Activated T-helper 2 cell treated with anti-CD3 and anti-CD28 coated beads, Interferon-gamma antibody, Interleukin-2, Interleukin-4, amounts not matched to agents 10 μg/mL and 5 μg/mL and 100 μg/mL, durations not matched to agents 14 hours and 24 hours and 36 hours (primary cell): ENCODE measurements around the gene RFXAP. TPM values are rescaled to one million over a fixed set of nuclear protein-coding genes. Genes with fewer than 3 reads are reported as not detected.
A peak's percentile ranks its signal among the peaks of the same experiment; 100 is the strongest.

Experiments used
- DNase-seq: peaks from one replicate; pipeline ENCODE4 v3.0.0; 2021; ENCODE audit warnings: low spot score
- H3K27ac Mint-ChIP-seq: one replicate; pipeline ENCODE4 v1.8.0; 2021; ENCODE audit warnings: mixed read lengths
- H3K27me3 Mint-ChIP-seq: one replicate; pipeline ENCODE4 v1.8.0; 2021; ENCODE audit warnings: low read depth, mixed read lengths
- H3K36me3 Mint-ChIP-seq: one replicate; pipeline ENCODE4 v1.8.0; 2021; ENCODE audit warnings: low read depth, mixed read lengths
- H3K4me1 Mint-ChIP-seq: one replicate; pipeline ENCODE4 v1.8.0; 2021; ENCODE audit warnings: low read depth, mixed read lengths
- H3K4me3 Mint-ChIP-seq: one replicate; pipeline ENCODE4 v1.8.0; 2021; ENCODE audit warnings: low read depth, mild to moderate bottlenecking, moderate library complexity, mixed read lengths
- H3K9me3 Mint-ChIP-seq: one replicate; pipeline ENCODE4 v1.8.0; 2021; ENCODE audit warnings: mixed read lengths
- intact Hi-C: fragments of 100-400 bp; cut with micrococcal nuclease; formaldehyde crosslinking; loops from one replicate; pipeline ENCODE4 v1.15.1; 2023
- total RNA-seq: library from RNA; stranded (reverse); gene quantifications from 2 replicates; pipeline ENCODE4 v1.2.3, GENCODE V29; 2022

RFXAP gene
- total RNA-seq, 1 donor from 2014 or later = 10.6 TPM

DNA sequence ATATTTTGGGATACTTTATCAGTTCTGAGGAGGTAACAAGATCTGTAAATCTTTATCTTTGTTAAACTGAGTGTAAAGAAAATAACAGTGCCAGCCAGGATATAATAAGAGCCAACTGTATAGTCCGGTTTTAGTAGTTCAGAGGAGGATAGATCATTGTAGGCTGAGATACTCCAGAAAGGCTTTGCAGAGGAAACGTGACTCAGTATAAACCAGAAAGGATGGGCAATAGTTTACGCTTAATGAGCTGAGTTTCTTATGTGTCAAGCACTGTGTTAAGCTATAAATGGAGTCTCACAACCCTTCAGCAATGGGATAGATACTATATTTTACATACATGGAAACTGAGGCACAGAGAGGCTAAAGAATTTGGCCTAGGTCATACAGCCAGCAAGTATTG lies 3.8 kb downstream of the RFXAP start:
- H3K27ac Mint-ChIP-seq = no peak overlapping the region
- intact Hi-C loops = no loop called here
- H3K4me3 Mint-ChIP-seq = peak overlapping the region; percentile 39
- H3K9me3 Mint-ChIP-seq = no peaks in the 10 kb centered on the region
- H3K4me1 Mint-ChIP-seq = peaks cover 50% of the 10 kb centered on the region
- peaks cover 35% of the 10 kb centered on the region for H3K36me3 Mint-ChIP-seq
- H3K27me3 Mint-ChIP-seq = no peaks in the 10 kb centered on the region
- DNase-seq = no peak

DNA sequence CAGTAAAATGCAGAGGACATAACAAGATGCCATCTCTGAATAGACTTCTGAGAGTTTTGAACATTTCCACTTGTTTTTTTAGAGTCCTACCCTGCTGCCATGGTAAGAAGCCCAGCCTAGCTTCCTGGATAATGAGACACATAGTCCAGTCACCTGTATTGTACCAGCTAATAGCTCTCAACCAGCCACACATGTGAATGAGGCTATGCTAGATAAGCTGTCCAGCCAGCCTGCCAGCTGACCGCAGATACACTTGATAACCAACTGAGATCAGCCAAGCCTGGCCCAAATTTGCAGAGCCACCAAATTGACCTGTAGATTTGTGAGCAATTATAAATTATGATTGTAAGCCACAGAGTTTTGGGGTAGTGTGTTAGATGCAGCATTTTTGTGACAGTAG lies 10.7 kb downstream of the RFXAP start:
- Mint-ChIP-seq H3K4me1 (peaks cover 8% of the 10 kb centered on the region), H3K9me3 (no peaks in the 10 kb centered on the region), H3K27ac (no peak overlapping the region), H3K36me3 (peaks cover 36% of the 10 kb centered on the region), H3K27me3 (no peaks in the 10 kb centered on the region), H3K4me3 (no peak overlapping the region)
- intact Hi-C loops = no loop called here
- no peak for DNase-seq

DNA sequence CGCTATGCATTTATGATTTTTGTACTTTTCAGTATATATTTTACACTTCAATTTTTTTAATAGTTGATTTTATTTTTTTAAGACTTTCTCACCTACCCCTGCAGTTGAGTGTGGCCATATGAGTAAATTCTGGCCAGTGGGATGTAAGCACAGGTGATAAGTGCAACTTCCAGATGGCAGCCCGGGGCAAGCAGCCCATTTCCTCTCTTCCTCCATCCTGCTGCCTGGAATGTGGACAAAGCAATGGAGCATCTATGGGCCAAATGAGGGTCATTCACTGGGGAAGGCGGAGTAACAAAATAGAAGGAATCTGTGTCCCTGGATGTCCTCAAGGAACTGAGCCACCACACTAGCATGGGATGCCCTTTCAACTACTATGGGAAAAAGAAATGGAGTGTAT lies 12.3 kb downstream of the RFXAP start:
- H3K36me3 Mint-ChIP-seq = peaks cover 32% of the 10 kb centered on the region
- intact Hi-C loops = no loop called here
- no peak for DNase-seq
- peaks cover 8% of the 10 kb centered on the region for H3K4me1 Mint-ChIP-seq
- no peak overlapping the region for H3K27ac Mint-ChIP-seq
- no peaks in the 10 kb centered on the region for H3K9me3 Mint-ChIP-seq
- no peaks in the 10 kb centered on the region for H3K27me3 Mint-ChIP-seq
- no peak overlapping the region for H3K4me3 Mint-ChIP-seq

GRCh38 chr13:36834299-36834698 lies 15.3 kb downstream of the RFXAP start:
- no peaks in the 10 kb centered on the region for H3K27me3 Mint-ChIP-seq
- H3K4me3 Mint-ChIP-seq = no peak overlapping the region
- no peak overlapping the region for H3K27ac Mint-ChIP-seq
- no peak for DNase-seq
- H3K9me3 Mint-ChIP-seq = no peaks in the 10 kb centered on the region
- intact Hi-C loops = loop anchor here (2.0 kb wide), 1 partner anchor 13 kb away; no protein-coding TSS in a partner anchor
- H3K36me3 Mint-ChIP-seq = peaks cover 16% of the 10 kb centered on the region
- peaks cover 9% of the 10 kb centered on the region for H3K4me1 Mint-ChIP-seq

DNA sequence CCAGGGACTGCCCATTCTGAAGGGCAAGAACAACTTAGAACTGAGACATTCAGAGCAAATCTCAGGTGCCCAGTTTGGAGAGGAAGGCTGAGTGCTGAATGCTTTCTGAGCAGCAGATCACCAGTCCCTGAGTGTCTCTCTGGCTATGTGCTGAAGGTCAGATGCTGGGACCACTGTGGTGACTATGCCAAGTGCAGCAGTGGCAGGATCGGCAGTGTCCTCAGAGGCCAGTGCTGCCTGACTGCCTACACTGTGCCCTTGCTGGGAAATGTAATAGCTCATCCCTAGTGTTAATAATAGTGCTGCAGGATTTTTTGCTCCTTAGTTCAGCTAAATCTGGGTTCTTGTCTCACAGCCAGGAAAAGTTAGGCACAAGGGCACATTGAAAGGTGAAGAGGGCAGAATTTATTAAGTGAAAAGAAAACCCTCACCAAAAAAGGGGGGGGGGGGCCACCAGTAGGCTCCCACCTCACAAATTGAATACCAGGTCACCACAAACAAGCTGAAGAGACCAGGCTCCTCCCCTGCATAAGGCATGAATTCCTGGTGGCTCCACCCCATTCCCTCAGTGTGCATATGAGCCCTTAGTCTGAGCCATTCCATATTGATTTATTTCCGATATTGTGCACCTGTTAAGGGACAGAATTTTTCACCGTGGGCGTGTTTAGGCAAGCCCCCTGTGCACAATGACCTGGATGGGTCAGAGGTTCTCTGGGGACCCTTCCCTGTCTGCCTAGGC lies 18.5 kb downstream of the RFXAP start:
- H3K27ac Mint-ChIP-seq = no peak overlapping the region
- H3K4me3 Mint-ChIP-seq = no peak overlapping the region
- DNase-seq = no peak
- H3K4me1 Mint-ChIP-seq = peaks cover 12% of the 10 kb centered on the region
- intact Hi-C loops = no loop called here
- H3K36me3 Mint-ChIP-seq = peaks cover 7% of the 10 kb centered on the region
- H3K9me3 Mint-ChIP-seq = no peaks in the 10 kb centered on the region
- no peaks in the 10 kb centered on the region for H3K27me3 Mint-ChIP-seq

GRCh38 chr13:36839281-36839680 lies 20.3 kb downstream of the RFXAP start:
- no peaks in the 10 kb centered on the region for H3K9me3 Mint-ChIP-seq
- no peak overlapping the region for H3K27ac Mint-ChIP-seq
- peaks cover 10% of the 10 kb centered on the region for H3K4me1 Mint-ChIP-seq
- intact Hi-C loops = no loop called here
- peaks cover 7% of the 10 kb centered on the region for H3K36me3 Mint-ChIP-seq
- no peaks in the 10 kb centered on the region for H3K27me3 Mint-ChIP-seq
- no peak for DNase-seq
- no peak overlapping the region for H3K4me3 Mint-ChIP-seq

DNA sequence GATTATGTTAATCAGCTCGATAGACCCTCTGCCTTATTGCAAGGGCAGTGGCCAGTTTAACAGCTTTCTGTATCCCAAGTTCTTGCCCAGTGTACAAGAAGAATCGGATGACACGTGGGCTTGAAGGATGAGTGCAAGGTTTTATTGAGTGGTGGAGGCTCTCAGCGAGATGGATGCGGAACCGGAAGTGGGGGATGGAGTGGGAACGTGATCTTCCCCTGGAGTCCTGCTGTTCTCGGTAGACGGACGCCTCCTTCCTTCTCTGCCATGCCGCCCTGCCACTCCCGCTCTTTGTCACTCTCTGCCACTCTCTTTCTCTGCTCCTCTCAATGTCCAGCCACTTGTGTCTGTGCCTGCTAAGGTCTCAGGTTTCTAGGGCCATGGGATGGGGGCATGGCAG lies 21.0 kb downstream of the RFXAP start:
- no peak overlapping the region for H3K27ac Mint-ChIP-seq

GRCh38 chr13:36840718-36841250 lies 21.8 kb downstream of the RFXAP start:
- intact Hi-C loops = no loop called here
- Mint-ChIP-seq H3K36me3 (peaks cover 3% of the 10 kb centered on the region), H3K4me1 (peaks cover 6% of the 10 kb centered on the region), H3K27ac (no peak overlapping the region), H3K4me3 (no peak overlapping the region), H3K27me3 (no peaks in the 10 kb centered on the region), H3K9me3 (no peaks in the 10 kb centered on the region)
- DNase-seq = no peak

More for the DNA sequence above, 21.0 kb downstream of the RFXAP start:
- Mint-ChIP-seq H3K4me1 (peaks cover 8% of the 10 kb centered on the region), H3K36me3 (peaks cover 6% of the 10 kb centered on the region), H3K4me3 (no peak overlapping the region), H3K9me3 (no peaks in the 10 kb centered on the region), H3K27me3 (no peaks in the 10 kb centered on the region)
- intact Hi-C loops = no loop called here
- DNase-seq = no peak

DNA sequence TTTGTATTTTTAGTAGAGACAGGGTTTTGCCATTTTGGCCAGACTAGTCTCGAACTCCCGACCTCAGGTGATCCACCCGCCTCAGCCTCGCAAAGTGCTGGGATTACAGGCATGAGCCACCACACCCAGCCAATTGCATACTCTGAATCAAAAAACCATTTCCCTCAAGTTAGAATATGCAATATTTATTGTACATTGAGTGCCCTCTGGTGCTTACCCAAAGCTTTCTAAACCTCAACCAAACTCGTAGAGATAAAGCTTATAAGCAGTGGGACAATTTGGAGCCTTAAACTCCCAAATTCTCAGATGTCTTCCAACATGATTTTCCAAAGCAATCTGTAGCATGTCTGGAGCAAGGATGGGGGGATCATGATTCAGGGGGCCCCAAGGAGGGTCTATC lies 22.4 kb downstream of the RFXAP start:
- no peak overlapping the region for H3K27ac Mint-ChIP-seq
- H3K9me3 Mint-ChIP-seq = no peaks in the 10 kb centered on the region
- no peak overlapping the region for H3K4me3 Mint-ChIP-seq
- DNase-seq = no peak
- intact Hi-C loops = no loop called here
- H3K36me3 Mint-ChIP-seq = peaks cover 3% of the 10 kb centered on the region
- H3K4me1 Mint-ChIP-seq = peaks cover 6% of the 10 kb centered on the region
- no peaks in the 10 kb centered on the region for H3K27me3 Mint-ChIP-seq

- intact Hi-C loops = no loop called here
- DNase-seq = no peak
- Mint-ChIP-seq H3K9me3 (no peaks in the 10 kb centered on the region), H3K4me3 (no peak overlapping the region), H3K27me3 (no peaks in the 10 kb centered on the region), H3K4me1 (no peaks in the 10 kb centered on the region), H3K36me3 (peaks cover 3% of the 10 kb centered on the region), H3K27ac (no peak overlapping the region)
Observed at GRCh38 chr13:36847606-36848005, 28.6 kb downstream of the RFXAP start.

GRCh38 chr13:36848199-36848982 lies 29.4 kb downstream of the RFXAP start:
- intact Hi-C loops = no loop called here
- peaks cover 3% of the 10 kb centered on the region for H3K36me3 Mint-ChIP-seq
- H3K4me1 Mint-ChIP-seq = no peaks in the 10 kb centered on the region
- no peaks in the 10 kb centered on the region for H3K27me3 Mint-ChIP-seq
- H3K27ac Mint-ChIP-seq = no peak overlapping the region
- H3K4me3 Mint-ChIP-seq = no peak overlapping the region
- DNase-seq = no peak
- no peaks in the 10 kb centered on the region for H3K9me3 Mint-ChIP-seq

- no peak overlapping the region for H3K27ac Mint-ChIP-seq
- intact Hi-C loops = no loop called here
- H3K4me1 Mint-ChIP-seq = no peaks in the 10 kb centered on the region
- no peaks in the 10 kb centered on the region for H3K36me3 Mint-ChIP-seq
- no peak overlapping the region for H3K4me3 Mint-ChIP-seq
- no peak for DNase-seq
- H3K27me3 Mint-ChIP-seq = no peaks in the 10 kb centered on the region
- H3K9me3 Mint-ChIP-seq = no peaks in the 10 kb centered on the region
Observed at GRCh38 chr13:36850790-36851438, 31.9 kb downstream of the RFXAP start.

GRCh38 chr13:36857253-36857652 lies 38.2 kb downstream of the RFXAP start:
- DNase-seq = no peak
- Mint-ChIP-seq H3K27ac (peak overlapping the region; percentile 6), H3K4me3 (no peak overlapping the region), H3K36me3 (no peaks in the 10 kb centered on the region), H3K27me3 (peaks cover 5% of the 10 kb centered on the region), H3K9me3 (no peaks in the 10 kb centered on the region), H3K4me1 (peaks cover 10% of the 10 kb centered on the region)
- intact Hi-C loops = no loop called here
